ENCODE data around the gene COA7. TPM values are rescaled to one million over a fixed set of nuclear protein-coding genes. Genes with fewer than 3 reads are reported as not detected.

Gene COA7
- total and polyA plus RNA-seq, 7 donors: 6.9 to 16.4 (median 8.2) TPM

DNA sequence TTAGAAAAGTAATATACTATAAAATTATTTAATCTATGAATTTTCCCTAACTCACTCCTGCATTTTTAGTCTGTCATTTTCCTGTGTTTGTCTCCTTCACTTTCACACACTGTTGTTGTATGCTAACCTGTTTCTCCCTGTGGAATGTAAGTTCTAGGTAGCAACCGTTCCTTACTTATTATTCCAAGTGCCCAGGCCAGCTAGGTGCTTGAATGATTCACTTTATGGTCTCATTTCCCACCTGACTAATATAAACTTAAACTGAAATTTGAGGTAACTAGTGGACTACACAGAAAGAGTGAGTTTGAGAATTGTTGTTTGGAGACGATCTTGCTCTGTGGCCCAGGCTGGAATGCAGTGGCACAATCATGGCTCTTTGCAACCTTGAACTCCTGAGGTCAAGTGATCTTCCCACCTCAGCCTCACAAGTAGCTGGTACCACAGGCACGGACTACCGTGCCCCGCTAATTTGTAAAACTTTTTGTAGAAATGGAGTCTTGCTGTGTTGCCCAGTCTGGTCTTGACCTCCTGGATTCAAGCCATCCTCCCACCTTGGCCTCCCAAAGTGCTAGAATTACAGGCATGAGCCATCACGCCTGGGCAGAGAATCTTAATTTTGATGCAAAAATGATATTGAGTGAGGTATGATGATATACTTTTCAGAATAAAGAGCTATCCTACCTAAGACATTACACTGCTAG, 30.0 kb upstream of the COA7 start:
- Histone ChIP-seq H3K27ac (peak overlapping the region in 1 of 4 donors; percentile 93), H3K9me3 (no peaks in the 10 kb centered on the region), H3K4me3 (peak overlapping the region in 2 of 4 donors; percentile 80 to 95), H3K4me1 (peaks cover 0 to 41% (median 28%) of the 10 kb centered on the region in 4 donors), H3K27me3 (no peaks in the 10 kb centered on the region), H3K36me3 (peaks cover 0 to 7% (median 0%) of the 10 kb centered on the region in 4 donors)
- 83 to 90% methylated on average over 6 of the region's 6 CpGs for WGBS, 2 donors
- intact Hi-C loops (cut with DNase I): no loop called here
- no peak for DNase-seq
- TF ChIP-seq, protein P1, sequence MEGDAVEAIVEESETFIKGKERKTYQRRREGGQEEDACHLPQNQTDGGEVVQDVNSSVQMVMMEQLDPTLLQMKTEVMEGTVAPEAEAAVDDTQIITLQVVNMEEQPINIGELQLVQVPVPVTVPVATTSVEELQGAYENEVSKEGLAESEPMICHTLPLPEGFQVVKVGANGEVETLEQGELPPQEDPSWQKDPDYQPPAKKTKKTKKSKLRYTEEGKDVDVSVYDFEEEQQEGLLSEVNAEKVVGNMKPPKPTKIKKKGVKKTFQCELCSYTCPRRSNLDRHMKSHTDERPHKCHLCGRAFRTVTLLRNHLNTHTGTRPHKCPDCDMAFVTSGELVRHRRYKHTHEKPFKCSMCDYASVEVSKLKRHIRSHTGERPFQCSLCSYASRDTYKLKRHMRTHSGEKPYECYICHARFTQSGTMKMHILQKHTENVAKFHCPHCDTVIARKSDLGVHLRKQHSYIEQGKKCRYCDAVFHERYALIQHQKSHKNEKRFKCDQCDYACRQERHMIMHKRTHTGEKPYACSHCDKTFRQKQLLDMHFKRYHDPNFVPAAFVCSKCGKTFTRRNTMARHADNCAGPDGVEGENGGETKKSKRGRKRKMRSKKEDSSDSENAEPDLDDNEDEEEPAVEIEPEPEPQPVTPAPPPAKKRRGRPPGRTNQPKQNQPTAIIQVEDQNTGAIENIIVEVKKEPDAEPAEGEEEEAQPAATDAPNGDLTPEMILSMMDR (IDR thresholded peaks at IDR 0.05): no peak
- no peak for TF ChIP-seq POLR2A (IDR thresholded peaks at IDR 0.05)
- TF ChIP-seq POLR2AphosphoS5 (IDR thresholded peaks at IDR 0.05): no peak
- no peak for TF ChIP-seq EP300 (IDR thresholded peaks at IDR 0.05)

DNA sequence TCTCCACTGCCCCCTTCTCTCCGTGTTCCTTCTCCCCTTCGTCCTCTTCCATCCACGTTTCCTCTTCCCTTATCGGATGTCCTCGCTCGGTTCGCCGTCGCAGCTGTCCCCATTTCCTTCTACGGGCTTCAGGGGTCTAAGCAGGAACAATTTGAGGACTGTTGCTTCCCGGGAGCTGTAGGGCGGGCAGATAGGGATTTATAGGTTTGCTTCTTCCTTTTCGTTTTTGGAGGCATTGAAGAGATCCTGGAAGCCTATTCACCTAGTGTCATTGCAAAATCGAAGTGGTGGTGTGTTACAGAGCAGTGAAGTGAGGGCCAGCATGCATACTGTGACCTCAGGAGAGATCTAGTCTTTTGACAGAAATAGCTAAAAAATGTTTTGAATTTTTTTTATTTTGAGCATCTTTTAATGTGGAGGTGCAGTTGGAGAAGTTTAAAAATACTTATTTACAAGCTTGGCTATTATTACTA, 29.0 kb upstream of the COA7 start:
- Histone ChIP-seq H3K4me3 (peak overlapping the region; percentile 61 to 97 (median 88)), H3K27ac (peak overlapping the region; percentile 92 to 96 (median 94)), H3K4me1 (peaks cover 0 to 41% (median 28%) of the 10 kb centered on the region in 4 donors), H3K9me3 (no peaks in the 10 kb centered on the region), H3K27me3 (no peaks in the 10 kb centered on the region), H3K36me3 (peaks cover 0 to 4% (median 0%) of the 10 kb centered on the region in 4 donors)
- intact Hi-C loops (cut with DNase I): no loop called here
- TF ChIP-seq, protein P1 (IDR thresholded peaks at IDR 0.05): no peak
- TF ChIP-seq POLR2A (IDR thresholded peaks at IDR 0.05) (no peak), EP300 (IDR thresholded peaks at IDR 0.05) (no peak), POLR2AphosphoS5 (IDR thresholded peaks at IDR 0.05) (no peak)
- DNase-seq: no peak
- 1 to 2% methylated on average over 14 of the region's 14 CpGs for WGBS, 2 donors

DNA sequence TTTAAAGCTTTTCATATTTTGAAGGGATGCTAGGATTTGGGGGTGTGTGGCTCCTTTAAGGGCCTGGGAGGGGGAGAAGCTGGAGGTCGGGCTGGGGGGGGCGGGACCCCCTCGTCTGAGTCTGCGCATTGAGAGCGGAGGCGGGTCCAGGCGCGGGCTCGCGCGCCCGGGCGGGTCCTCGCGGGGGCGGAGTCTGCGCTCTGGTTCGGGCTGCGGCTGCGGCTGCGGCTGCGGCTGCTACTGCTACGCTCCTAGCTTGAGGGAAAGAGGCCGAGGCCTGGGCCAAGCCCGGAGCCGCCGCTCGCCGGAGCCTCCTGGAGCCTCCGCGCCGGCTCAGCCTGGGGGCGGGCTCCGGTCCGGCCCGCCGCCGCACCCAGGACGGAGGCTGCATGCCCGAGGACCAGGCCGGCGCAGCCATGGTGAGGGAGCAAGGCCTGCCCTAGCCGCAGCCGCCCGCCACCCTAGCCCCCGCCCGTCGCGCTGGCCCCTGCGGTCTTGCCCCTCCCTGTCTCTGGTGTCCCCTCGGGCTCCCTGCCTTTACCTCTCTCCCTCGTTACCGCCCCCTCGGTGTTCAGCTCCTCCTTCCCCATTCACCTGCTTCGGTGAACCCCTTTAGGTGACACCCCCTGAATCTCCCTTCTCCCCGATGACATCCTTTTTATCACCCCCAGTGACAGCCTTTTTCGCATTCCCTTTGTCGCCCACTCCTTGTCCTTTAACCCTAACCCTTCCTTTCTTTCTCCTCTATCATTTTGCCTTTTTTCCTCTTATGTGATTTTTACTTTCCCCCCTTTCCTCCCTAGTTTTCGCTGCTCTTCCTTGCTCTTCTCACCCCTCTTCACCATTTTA, 28.3 kb upstream of the COA7 start, which contains the start of gene ZYG11B:
ZYG11B (plus strand) TSS at position 189 of the 849 bp plus-strand sequence; CDS start at position 390, 201 bp downstream.
- peak within 1 kb of the TSS; percentile 92 to 96 (median 94) for H3K27ac ChIP-seq
- no peaks in the 10 kb centered on the region for H3K27me3 ChIP-seq
- H3K9me3 ChIP-seq: no peaks in the 10 kb centered on the region
- TF ChIP-seq POLR2A (IDR thresholded peaks at IDR 0.05): peak in 1 of 2 donors; percentile 58
- no peak for TF ChIP-seq EP300 (IDR thresholded peaks at IDR 0.05)
- TF ChIP-seq POLR2AphosphoS5 (IDR thresholded peaks at IDR 0.05): peak; percentile 76 to 88 (median 81)
- TF ChIP-seq, protein P1 (IDR thresholded peaks at IDR 0.05): no peak
- H3K4me1 ChIP-seq: peaks cover 0 to 41% (median 28%) of the 10 kb centered on the region in 4 donors
- peak; percentile 94 for DNase-seq
- intact Hi-C loops (cut with DNase I): no loop called here
- H3K36me3 ChIP-seq: no peaks in the 10 kb centered on the region
- H3K4me3 ChIP-seq: peak within 1 kb of the TSS; percentile 61 to 97 (median 88)
- WGBS, 2 donors: 0 to 1% methylated on average over 59 of the region's 59 CpGs

DNA sequence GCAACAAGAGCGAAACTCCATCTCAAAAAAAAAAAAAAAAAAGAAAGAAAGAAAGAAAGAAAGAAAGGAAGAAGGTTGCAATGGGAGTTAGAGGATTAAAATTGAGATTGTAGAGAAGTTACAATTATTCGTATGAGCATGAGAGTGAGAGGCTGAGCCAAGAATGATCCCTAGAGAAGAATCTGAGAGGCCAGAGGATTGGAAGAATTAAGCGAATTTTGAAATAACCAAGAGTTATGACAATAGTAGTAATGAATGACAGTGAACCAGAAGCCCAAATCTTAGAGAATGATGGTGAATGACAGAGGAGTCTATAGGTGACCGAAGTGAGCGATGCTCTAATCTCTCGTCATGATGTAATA, 27.7 kb upstream of the COA7 start:
- DNase-seq: no peak
- Histone ChIP-seq H3K9me3 (no peaks in the 10 kb centered on the region), H3K4me3 (peak overlapping the region; percentile 61 to 97 (median 88)), H3K4me1 (peaks cover 0 to 41% (median 26%) of the 10 kb centered on the region in 4 donors), H3K27ac (peak overlapping the region; percentile 92 to 96 (median 94)), H3K27me3 (no peaks in the 10 kb centered on the region), H3K36me3 (no peaks in the 10 kb centered on the region)
- 5 to 9% methylated on average over 5 to 6 of the region's 6 CpGs for WGBS, 2 donors
- TF ChIP-seq, protein P1 (IDR thresholded peaks at IDR 0.05): no peak
- TF ChIP-seq POLR2AphosphoS5 (IDR thresholded peaks at IDR 0.05) (no peak), POLR2A (IDR thresholded peaks at IDR 0.05) (no peak), EP300 (IDR thresholded peaks at IDR 0.05) (no peak)
- intact Hi-C loops (cut with DNase I): no loop called here

Data from sigmoid colon (tissue), 7 donors.